ENCODE data around the gene IGLL1.
"Not testable (repeated sequence)": the region's sequence is repeated elsewhere in the genome, so short reads cannot be mapped to it uniquely, and the experiment has no call there.

IGLL1 gene

GRCh38 chr22:23579870-23580575 lies at the start of gene IGLL1:
Gene IGLL1, minus strand, starts transcription at chr22:23580290. Its CDS starts 100 bp downstream, at chr22:23580190.
- DNase-seq (ENCODE audit: low read depth in 2 of 2) = no peak

- not testable (repeated sequence) for DNase-seq (ENCODE audit: low read depth in 2 of 2)
These were observed 48.1 kb upstream of the IGLL1 start for GRCh38 chr22:23628056-23628743.

- peak; percentile 25 to 45 for DNase-seq (ENCODE audit: low read depth in 2 of 2)
These were observed 47.4 kb upstream of the IGLL1 start for GRCh38 chr22:23627401-23628055.

GRCh38 chr22:23626286-23626975 lies 46.3 kb upstream of the IGLL1 start:
- no peak for DNase-seq (ENCODE audit: low read depth in 2 of 2)

GRCh38 chr22:23622634-23623033 lies 42.5 kb upstream of the IGLL1 start:
- no peak for DNase-seq (ENCODE audit: low read depth in 2 of 2)

GRCh38 chr22:23621916-23622315 lies 41.8 kb upstream of the IGLL1 start:
- DNase-seq (ENCODE audit: low read depth in 2 of 2) = not testable (repeated sequence)

GRCh38 chr22:23621082-23621780 lies 41.1 kb upstream of the IGLL1 start:
- DNase-seq (ENCODE audit: low read depth in 2 of 2) = no peak

- DNase-seq (ENCODE audit: low read depth in 2 of 2) = no peak
These were observed 33.3 kb upstream of the IGLL1 start for GRCh38 chr22:23613193-23613972.

GRCh38 chr22:23609983-23610781 lies 30.1 kb upstream of the IGLL1 start:
- DNase-seq (ENCODE audit: low read depth in 2 of 2) = no peak

GRCh38 chr22:23608583-23608982 lies 28.5 kb upstream of the IGLL1 start:
- DNase-seq (ENCODE audit: low read depth in 2 of 2) = no peak

GRCh38 chr22:23606204-23607131 lies 26.4 kb upstream of the IGLL1 start:
- DNase-seq (ENCODE audit: low read depth in 2 of 2) = no peak

GRCh38 chr22:23604939-23605712 lies 25.0 kb upstream of the IGLL1 start:
- DNase-seq (ENCODE audit: low read depth in 2 of 2) = no peak

- no peak for DNase-seq (ENCODE audit: low read depth in 2 of 2)
These were observed 23.2 kb upstream of the IGLL1 start for GRCh38 chr22:23603266-23603665.

GRCh38 chr22:23598805-23599518 lies 18.9 kb upstream of the IGLL1 start:
- no peak for DNase-seq (ENCODE audit: low read depth in 2 of 2)

- DNase-seq (ENCODE audit: low read depth in 2 of 2) = not testable (repeated sequence)
These were observed 17.6 kb upstream of the IGLL1 start for GRCh38 chr22:23597576-23598268.

GRCh38 chr22:23595904-23596303 lies 15.8 kb upstream of the IGLL1 start:
- not testable (repeated sequence) for DNase-seq (ENCODE audit: low read depth in 2 of 2)

- no peak for DNase-seq (ENCODE audit: low read depth in 2 of 2)
These were observed 11.8 kb upstream of the IGLL1 start for GRCh38 chr22:23591846-23592245.
